ENCODE measurements around the gene EPS8.

DNA sequence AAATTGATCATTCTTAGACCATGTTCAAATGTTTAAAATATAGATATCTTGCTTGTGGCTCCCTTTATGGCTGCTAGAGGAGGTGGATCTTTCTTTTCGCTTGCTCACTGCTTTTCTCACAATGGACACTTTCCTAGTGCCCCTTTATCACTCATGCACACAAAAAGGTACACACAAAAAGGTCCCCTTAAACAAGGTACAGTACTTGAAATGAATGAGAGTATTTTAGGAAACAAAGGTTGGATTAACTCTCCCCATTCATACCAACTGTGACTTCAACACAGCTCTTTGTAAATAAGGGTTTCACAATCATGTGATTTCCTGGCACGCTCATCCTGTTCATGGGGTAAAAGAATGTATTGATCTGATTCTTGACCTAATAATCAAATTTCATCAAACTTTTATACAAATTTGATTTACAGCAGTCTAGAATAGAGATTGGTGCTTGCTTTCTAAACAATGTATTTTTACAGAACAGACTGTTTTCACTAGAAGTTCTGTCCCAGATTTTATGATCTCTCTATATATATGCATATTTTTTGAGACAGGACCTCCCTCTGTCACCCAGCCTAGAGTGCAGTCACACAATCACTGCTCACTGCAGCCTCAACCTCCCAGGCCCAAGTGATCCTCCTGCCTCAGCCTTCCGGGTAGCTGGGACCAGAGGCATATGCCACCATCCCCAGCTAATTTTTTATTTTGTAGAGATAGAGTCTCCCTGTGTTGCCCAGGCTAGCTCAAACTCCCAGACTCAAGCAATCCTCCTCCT is 34.4 kb upstream of the EPS8 start:
- TF ChIP-seq, protein P1, sequence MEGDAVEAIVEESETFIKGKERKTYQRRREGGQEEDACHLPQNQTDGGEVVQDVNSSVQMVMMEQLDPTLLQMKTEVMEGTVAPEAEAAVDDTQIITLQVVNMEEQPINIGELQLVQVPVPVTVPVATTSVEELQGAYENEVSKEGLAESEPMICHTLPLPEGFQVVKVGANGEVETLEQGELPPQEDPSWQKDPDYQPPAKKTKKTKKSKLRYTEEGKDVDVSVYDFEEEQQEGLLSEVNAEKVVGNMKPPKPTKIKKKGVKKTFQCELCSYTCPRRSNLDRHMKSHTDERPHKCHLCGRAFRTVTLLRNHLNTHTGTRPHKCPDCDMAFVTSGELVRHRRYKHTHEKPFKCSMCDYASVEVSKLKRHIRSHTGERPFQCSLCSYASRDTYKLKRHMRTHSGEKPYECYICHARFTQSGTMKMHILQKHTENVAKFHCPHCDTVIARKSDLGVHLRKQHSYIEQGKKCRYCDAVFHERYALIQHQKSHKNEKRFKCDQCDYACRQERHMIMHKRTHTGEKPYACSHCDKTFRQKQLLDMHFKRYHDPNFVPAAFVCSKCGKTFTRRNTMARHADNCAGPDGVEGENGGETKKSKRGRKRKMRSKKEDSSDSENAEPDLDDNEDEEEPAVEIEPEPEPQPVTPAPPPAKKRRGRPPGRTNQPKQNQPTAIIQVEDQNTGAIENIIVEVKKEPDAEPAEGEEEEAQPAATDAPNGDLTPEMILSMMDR (IDR thresholded peaks at IDR 0.05): no peak
- TF ChIP-seq NR3C1 (CRISPR knock-in tag; conservative IDR thresholded peaks at IDR 0.05; ENCODE audit: low read depth): no peak
- no peak for TF ChIP-seq ZNF219 (CRISPR knock-in tag; IDR thresholded peaks at IDR 0.05; ENCODE audit: borderline replicate concordance)
- TF ChIP-seq, protein P2, sequence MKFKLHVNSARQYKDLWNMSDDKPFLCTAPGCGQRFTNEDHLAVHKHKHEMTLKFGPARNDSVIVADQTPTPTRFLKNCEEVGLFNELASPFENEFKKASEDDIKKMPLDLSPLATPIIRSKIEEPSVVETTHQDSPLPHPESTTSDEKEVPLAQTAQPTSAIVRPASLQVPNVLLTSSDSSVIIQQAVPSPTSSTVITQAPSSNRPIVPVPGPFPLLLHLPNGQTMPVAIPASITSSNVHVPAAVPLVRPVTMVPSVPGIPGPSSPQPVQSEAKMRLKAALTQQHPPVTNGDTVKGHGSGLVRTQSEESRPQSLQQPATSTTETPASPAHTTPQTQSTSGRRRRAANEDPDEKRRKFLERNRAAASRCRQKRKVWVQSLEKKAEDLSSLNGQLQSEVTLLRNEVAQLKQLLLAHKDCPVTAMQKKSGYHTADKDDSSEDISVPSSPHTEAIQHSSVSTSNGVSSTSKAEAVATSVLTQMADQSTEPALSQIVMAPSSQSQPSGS (CRISPR knock-in tag; IDR thresholded peaks at IDR 0.05; ENCODE audit: borderline replicate concordance, low read depth): no peak
- TF ChIP-seq TP53 (CRISPR knock-in tag; IDR thresholded peaks at IDR 0.05): no peak
- TF ChIP-seq CREB1 (CRISPR knock-in tag; IDR thresholded peaks at IDR 0.05): no peak
- TF ChIP-seq, protein P3, sequence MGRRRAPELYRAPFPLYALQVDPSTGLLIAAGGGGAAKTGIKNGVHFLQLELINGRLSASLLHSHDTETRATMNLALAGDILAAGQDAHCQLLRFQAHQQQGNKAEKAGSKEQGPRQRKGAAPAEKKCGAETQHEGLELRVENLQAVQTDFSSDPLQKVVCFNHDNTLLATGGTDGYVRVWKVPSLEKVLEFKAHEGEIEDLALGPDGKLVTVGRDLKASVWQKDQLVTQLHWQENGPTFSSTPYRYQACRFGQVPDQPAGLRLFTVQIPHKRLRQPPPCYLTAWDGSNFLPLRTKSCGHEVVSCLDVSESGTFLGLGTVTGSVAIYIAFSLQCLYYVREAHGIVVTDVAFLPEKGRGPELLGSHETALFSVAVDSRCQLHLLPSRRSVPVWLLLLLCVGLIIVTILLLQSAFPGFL (CRISPR knock-in tag; IDR thresholded peaks at IDR 0.05; ENCODE audit: borderline replicate concordance): no peak
- no peak for TF ChIP-seq JUN (CRISPR knock-in tag; IDR thresholded peaks at IDR 0.05)
- TF ChIP-seq, protein P4, sequence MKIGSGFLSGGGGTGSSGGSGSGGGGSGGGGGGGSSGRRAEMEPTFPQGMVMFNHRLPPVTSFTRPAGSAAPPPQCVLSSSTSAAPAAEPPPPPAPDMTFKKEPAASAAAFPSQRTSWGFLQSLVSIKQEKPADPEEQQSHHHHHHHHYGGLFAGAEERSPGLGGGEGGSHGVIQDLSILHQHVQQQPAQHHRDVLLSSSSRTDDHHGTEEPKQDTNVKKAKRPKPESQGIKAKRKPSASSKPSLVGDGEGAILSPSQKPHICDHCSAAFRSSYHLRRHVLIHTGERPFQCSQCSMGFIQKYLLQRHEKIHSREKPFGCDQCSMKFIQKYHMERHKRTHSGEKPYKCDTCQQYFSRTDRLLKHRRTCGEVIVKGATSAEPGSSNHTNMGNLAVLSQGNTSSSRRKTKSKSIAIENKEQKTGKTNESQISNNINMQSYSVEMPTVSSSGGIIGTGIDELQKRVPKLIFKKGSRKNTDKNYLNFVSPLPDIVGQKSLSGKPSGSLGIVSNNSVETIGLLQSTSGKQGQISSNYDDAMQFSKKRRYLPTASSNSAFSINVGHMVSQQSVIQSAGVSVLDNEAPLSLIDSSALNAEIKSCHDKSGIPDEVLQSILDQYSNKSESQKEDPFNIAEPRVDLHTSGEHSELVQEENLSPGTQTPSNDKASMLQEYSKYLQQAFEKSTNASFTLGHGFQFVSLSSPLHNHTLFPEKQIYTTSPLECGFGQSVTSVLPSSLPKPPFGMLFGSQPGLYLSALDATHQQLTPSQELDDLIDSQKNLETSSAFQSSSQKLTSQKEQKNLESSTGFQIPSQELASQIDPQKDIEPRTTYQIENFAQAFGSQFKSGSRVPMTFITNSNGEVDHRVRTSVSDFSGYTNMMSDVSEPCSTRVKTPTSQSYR (CRISPR knock-in tag; IDR thresholded peaks at IDR 0.05): no peak
- TF ChIP-seq, protein P5, sequence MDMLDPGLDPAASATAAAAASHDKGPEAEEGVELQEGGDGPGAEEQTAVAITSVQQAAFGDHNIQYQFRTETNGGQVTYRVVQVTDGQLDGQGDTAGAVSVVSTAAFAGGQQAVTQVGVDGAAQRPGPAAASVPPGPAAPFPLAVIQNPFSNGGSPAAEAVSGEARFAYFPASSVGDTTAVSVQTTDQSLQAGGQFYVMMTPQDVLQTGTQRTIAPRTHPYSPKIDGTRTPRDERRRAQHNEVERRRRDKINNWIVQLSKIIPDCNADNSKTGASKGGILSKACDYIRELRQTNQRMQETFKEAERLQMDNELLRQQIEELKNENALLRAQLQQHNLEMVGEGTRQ (CRISPR knock-in tag; IDR thresholded peaks at IDR 0.05): no peak
- no peak for TF ChIP-seq SP1 (CRISPR knock-in tag; conservative IDR thresholded peaks at IDR 0.05)
